Breast epithelium (tissue), 4 donors: ENCODE measurements around the gene SNX4. TPM values are rescaled to one million over a fixed set of nuclear protein-coding genes. Genes with fewer than 3 reads are reported as not detected.
"Not testable (repeated sequence)": the region's sequence is repeated elsewhere in the genome, so short reads cannot be mapped to it uniquely, and the experiment has no call there.

Source experiments
- DNase-seq, 2 donors: peaks; one replicate each; pipeline ENCODE4 v3.0.0-alpha.2; 2019; ENCODE audit warnings: low spot score in 2 of 2
- H3K27ac ChIP-seq, 2 donors: fragments of 200-600 bp; sonication (generic) in 1 of 2; one replicate each; pipeline ENCODE4 v1.5.1; 2016 to 2019; ENCODE audit warnings: mild to moderate bottlenecking in 1 of 2
- H3K27me3 ChIP-seq, 2 donors: fragments of 200-600 bp; sonication (generic) in 1 of 2; one replicate each; pipeline versions ENCODE4 v1.5.1 to v1.6.0; 2017 to 2019; ENCODE audit warnings: control low read depth in 1 of 2, mild to moderate bottlenecking in 1 of 2
- H3K36me3 ChIP-seq: fragments of 200-600 bp; one replicate; pipeline ENCODE4 v1.5.1; 2019
- H3K4me1 ChIP-seq, 2 donors: fragments of 200-600 bp; sonication (generic); one replicate each; pipeline ENCODE4 v1.5.1; 2016 to 2019; ENCODE audit warnings: control low read depth in 1 of 2
- H3K4me3 ChIP-seq, 3 donors: fragments of 200-600 bp; sonication (generic); 1 replicate in 2 of 3; 2 replicates in 1 of 3; pipeline ENCODE4 v1.5.1; 2016 to 2019; ENCODE audit warnings: mild to moderate bottlenecking in 3 of 3, moderate library complexity in 2 of 3
- H3K9me3 ChIP-seq, 2 donors: fragments of 200-600 bp; sonication (generic) in 1 of 2; one replicate each; pipeline ENCODE4 v1.5.1; 2016 to 2019; ENCODE audit warnings: control low read depth in 1 of 2
- POLR2A ChIP-seq: fragments of 450-650 bp; IDR thresholded peaks from one replicate; pipeline ENCODE4 v1.6.1; 2016; ENCODE audit warnings: antibody characterized with exemption, mild to moderate bottlenecking, moderate library complexity
- POLR2AphosphoS5 ChIP-seq, 3 donors: sonication (generic); formaldehyde crosslinking; IDR thresholded peaks; one replicate each; pipeline ENCODE4 v1.6.1; 2017; ENCODE audit warnings: antibody characterized with exemption in 3 of 3
- intact Hi-C: fragments of 100-400 bp; cut with DNase I; formaldehyde crosslinking; loops from one replicate; pipeline ENCODE4 v1.15.1; 2023; ENCODE audit warnings: low total_unique reads
- total RNA-seq, 3 donors: library from RNA; depleted of rRNA; stranded (reverse); fragments of >200 nt; gene quantifications; one replicate each; pipeline ENCODE4 v1.1.0, GENCODE V29; 2016
- TF ChIP-seq, protein P1 (sequence below), 3 donors: fragments of 450-650 bp; IDR thresholded peaks; one replicate each; pipeline ENCODE4 v1.5.1; 2016 to 2017; ENCODE audit warnings: antibody characterized with exemption in 3 of 3, mild to moderate bottlenecking in 3 of 3, moderate library complexity in 3 of 3

SNX4 gene
- total RNA-seq, 3 donors from 2014 or later = 35.7 to 51.4 (median 50.1) TPM

DNA sequence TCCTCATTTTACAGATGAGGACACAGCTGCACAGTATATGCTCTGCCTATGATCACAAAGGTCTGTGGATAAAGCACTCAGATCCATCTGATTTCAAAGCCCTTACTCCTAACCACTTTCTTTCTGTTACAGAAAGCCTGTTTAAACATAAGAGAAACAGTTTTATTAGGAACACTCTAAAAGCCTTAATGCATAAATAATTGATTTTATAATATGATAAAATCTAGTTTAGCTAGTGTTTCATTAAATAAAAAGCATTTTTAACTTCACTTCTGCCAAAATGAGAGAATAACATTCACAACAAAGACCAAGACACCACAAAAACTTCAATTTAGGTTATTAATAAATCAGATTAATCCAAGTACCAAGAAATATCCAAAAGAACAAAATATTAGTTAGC, 21.4 kb downstream of the SNX4 start:
- no peak overlapping the region for H3K27ac ChIP-seq
- no peak overlapping the region for H3K4me3 ChIP-seq
- H3K36me3 ChIP-seq = peaks cover 6% of the 10 kb centered on the region
- DNase-seq = no peak
- H3K4me1 ChIP-seq = no peaks in the 10 kb centered on the region
- no peaks in the 10 kb centered on the region for H3K9me3 ChIP-seq
- no peaks in the 10 kb centered on the region for H3K27me3 ChIP-seq
- TF ChIP-seq, protein P1, sequence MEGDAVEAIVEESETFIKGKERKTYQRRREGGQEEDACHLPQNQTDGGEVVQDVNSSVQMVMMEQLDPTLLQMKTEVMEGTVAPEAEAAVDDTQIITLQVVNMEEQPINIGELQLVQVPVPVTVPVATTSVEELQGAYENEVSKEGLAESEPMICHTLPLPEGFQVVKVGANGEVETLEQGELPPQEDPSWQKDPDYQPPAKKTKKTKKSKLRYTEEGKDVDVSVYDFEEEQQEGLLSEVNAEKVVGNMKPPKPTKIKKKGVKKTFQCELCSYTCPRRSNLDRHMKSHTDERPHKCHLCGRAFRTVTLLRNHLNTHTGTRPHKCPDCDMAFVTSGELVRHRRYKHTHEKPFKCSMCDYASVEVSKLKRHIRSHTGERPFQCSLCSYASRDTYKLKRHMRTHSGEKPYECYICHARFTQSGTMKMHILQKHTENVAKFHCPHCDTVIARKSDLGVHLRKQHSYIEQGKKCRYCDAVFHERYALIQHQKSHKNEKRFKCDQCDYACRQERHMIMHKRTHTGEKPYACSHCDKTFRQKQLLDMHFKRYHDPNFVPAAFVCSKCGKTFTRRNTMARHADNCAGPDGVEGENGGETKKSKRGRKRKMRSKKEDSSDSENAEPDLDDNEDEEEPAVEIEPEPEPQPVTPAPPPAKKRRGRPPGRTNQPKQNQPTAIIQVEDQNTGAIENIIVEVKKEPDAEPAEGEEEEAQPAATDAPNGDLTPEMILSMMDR (IDR thresholded peaks at IDR 0.05) = no peak
- TF ChIP-seq POLR2AphosphoS5 (IDR thresholded peaks at IDR 0.05) (no peak), POLR2A (no peak)
- intact Hi-C loops = no loop called here

DNA sequence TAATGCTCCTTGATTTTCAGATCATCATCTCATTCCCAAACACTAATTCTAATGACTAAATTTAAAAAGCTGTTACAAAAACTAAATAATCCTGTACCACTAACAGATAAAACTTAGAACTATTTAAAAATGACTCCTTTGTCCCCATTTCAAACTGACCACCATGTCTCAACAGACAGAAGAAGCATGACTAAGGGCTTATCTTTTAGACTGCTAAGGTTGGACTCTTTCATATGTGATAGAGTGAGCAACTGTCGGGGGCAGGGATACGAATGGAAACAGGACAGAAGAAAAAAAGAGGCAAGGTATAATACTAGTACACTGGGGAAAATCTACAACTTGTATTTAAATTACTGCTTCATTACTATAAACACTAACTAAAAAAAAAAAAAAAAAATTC, 23.3 kb downstream of the SNX4 start:
- TF ChIP-seq, protein P1 (IDR thresholded peaks at IDR 0.05) = no peak
- no peak for TF ChIP-seq POLR2AphosphoS5 (IDR thresholded peaks at IDR 0.05)
- TF ChIP-seq POLR2A = no peak
- no peak for DNase-seq
- intact Hi-C loops = no loop called here
- Histone ChIP-seq H3K36me3 (peaks cover 12% of the 10 kb centered on the region), H3K27ac (no peak overlapping the region), H3K9me3 (no peaks in the 10 kb centered on the region), H3K27me3 (no peaks in the 10 kb centered on the region), H3K4me1 (no peaks in the 10 kb centered on the region), H3K4me3 (no peak overlapping the region)

DNA sequence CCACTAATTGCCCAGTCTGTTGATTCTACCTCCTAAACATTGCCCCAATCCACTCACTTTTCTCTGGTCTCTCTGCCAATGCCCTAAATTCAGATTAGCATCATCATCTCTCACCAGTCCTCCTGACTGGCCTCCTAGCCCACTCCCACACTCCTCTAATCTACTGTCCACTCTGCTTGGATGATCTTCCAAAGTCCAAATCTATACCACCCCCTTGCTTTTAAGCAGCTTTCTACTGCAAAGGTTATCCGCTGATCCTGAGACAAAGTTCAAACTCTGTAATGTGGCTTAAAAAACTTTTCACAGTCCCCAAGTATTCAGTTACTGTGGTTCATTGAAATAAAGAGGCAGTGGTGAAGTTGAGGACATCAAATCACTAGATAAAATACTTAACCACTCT, 37.6 kb downstream of the SNX4 start:
- TF ChIP-seq, protein P1 (IDR thresholded peaks at IDR 0.05) = no peak
- TF ChIP-seq POLR2A = no peak
- no peak for TF ChIP-seq POLR2AphosphoS5 (IDR thresholded peaks at IDR 0.05)
- Histone ChIP-seq H3K9me3 (no peaks in the 10 kb centered on the region), H3K27ac (no peak overlapping the region), H3K4me3 (no peak overlapping the region), H3K27me3 (no peaks in the 10 kb centered on the region), H3K36me3 (no peaks in the 10 kb centered on the region), H3K4me1 (no peaks in the 10 kb centered on the region)
- no peak for DNase-seq
- intact Hi-C loops = no loop called here

DNA sequence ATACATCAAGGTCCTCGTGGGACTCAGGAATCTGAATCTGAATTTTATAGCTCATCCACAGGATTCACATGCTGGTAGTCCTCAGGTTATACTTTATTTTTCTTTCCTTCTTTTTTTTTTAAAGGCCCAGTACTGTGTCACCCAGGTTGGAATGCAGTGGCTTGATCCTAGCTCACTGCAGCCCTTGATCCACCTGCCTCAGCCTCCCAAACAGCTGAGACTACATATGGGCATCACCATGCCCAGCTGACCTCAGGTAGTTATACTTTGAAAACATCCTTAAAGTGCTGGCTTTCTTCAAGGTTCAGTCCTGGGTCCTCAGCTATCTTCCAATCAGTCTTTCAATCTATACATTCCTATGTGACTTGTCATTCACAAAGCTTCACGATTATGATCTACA, 38.2 kb downstream of the SNX4 start:
- intact Hi-C loops = no loop called here
- no peak for TF ChIP-seq POLR2A
- H3K27me3 ChIP-seq = no peaks in the 10 kb centered on the region

DNA sequence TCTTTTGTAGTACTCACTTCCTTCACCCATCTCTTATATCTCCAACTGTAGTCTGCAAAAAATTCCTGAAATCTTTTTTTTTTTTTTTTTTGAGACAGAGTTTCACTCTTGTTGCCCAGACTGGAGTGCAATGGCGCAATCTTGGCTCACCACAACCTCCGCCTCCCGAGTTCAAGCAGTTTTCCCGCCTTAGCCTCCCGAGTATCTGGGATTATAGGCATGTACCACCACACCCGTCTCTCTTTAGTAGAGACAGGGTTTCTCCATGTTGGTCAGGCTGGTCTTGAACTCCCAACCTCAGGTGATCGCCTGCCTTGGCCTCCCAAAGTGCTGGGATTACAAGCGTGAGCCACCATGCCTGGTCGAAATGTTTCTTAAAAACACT, 38.6 kb downstream of the SNX4 start:
- H3K36me3 ChIP-seq, H3K27me3 ChIP-seq, intact Hi-C loops, DNase-seq, H3K4me1 ChIP-seq, H3K4me3 ChIP-seq, H3K9me3 ChIP-seq, H3K27ac ChIP-seq: not testable (repeated sequence)

More for the DNA sequence above, 38.2 kb downstream of the SNX4 start:
- Histone ChIP-seq H3K27ac (no peak overlapping the region), H3K4me1 (no peaks in the 10 kb centered on the region), H3K36me3 (no peaks in the 10 kb centered on the region), H3K4me3 (no peak overlapping the region), H3K9me3 (no peaks in the 10 kb centered on the region)
- DNase-seq = no peak

DNA sequence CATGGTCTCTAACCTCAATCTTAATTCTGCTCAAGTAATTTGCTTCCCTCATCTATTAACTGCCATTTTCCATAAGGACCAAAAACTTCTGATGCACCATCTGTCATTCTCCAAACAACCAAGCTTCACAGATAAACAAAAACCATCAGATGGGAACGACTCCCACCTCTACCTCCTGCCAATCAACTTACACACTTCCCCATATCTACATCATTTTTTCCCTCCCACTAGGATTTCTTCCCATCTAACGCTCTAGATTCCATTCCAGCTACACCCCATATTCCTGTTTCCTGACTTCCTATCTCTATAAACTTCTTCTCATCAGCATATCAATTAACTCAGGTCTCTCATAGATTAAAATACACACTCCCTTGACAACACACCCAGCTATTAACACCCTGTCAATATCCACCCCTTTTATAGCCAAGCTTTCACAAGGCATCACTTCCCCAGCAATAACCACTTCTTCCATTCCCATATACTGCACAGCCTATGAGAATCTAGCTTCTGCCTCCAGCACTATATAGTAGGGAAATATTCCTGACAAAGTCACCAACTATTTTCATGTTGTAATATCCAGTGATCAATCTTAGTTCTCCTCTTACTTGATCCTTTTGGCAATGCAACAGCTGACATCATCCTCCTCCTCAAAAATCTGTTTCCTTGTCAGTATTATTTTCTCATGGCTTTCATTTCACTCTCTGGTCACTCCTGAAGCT, 39.2 kb downstream of the SNX4 start:
- intact Hi-C loops = no loop called here
- no peak overlapping the region for H3K4me3 ChIP-seq
- TF ChIP-seq, protein P1 (IDR thresholded peaks at IDR 0.05) = no peak
- no peak for TF ChIP-seq POLR2AphosphoS5 (IDR thresholded peaks at IDR 0.05)
- no peak for TF ChIP-seq POLR2A
- H3K27me3 ChIP-seq = no peaks in the 10 kb centered on the region
- DNase-seq = no peak
- no peaks in the 10 kb centered on the region for H3K4me1 ChIP-seq
- H3K27ac ChIP-seq = no peak overlapping the region
- H3K36me3 ChIP-seq = no peaks in the 10 kb centered on the region
- H3K9me3 ChIP-seq = no peaks in the 10 kb centered on the region
